Measurements from ENCODE around the gene RNF14. TPM values are rescaled to one million over a fixed set of nuclear protein-coding genes. Genes with fewer than 3 reads are reported as not detected.

The RNF14 gene
- total and polyA plus RNA-seq, 10 of the 15 experiments (the other 5 are each of a cell fraction or from before 2014, with no cell fraction given) = 13.2 to 41.8 (median 28.3) TPM

- TF ChIP-seq USF1 (IDR thresholded peaks at IDR 0.05; ENCODE audit: borderline replicate concordance, extremely low read length, insufficient read depth, low read depth, low read length) = peak; percentile 97
- TF ChIP-seq ZNF384 (IDR thresholded peaks at IDR 0.05; ENCODE audit: borderline replicate concordance, low read depth, low read length) = no peak
- no peak for TF ChIP-seq RBBP5 (conservative IDR thresholded peaks at IDR 0.05)
- no peak for TF ChIP-seq PRDM15 (CRISPR knock-in tag; IDR thresholded peaks at IDR 0.05)
- TF ChIP-seq RFX5 (IDR thresholded peaks at IDR 0.05; ENCODE audit: low read depth, low read length) = no peak
- no peak for TF ChIP-seq PKNOX1 (IDR thresholded peaks at IDR 0.05)
- no peak for TF ChIP-seq BCLAF1 (IDR thresholded peaks at IDR 0.05)
- TF ChIP-seq PAX5 (IDR thresholded peaks at IDR 0.05; ENCODE audit: borderline replicate concordance, low read depth, low read length) = no peak
- TF ChIP-seq HDAC6 (IDR thresholded peaks at IDR 0.05; ENCODE audit: unreplicated experiment) = peak; percentile 55
- no peak for TF ChIP-seq HCFC1 (IDR thresholded peaks at IDR 0.05; ENCODE audit: low read length)
- TF ChIP-seq YY1 (IDR thresholded peaks at IDR 0.05; ENCODE audit: low read depth, low read length) = 0 out of 2 replicates have a peak, but pooled peaks have one; percentile 33
- no peak for TF ChIP-seq CUX1 (IDR thresholded peaks at IDR 0.05; ENCODE audit: insufficient replicate concordance, low read depth, low read length)
- TF ChIP-seq KAT2A (conservative IDR thresholded peaks at IDR 0.05; ENCODE audit: control insufficient read depth, low read depth, low read length) = no peak
- 0 out of 2 replicates have a peak, but pooled peaks have one; percentile 42 for TF ChIP-seq NR2C1 (IDR thresholded peaks at IDR 0.05)
- TF ChIP-seq CBFB (IDR thresholded peaks at IDR 0.05; ENCODE audit: low read depth) = no peak
- TF ChIP-seq FOS (IDR thresholded peaks at IDR 0.05; ENCODE audit: borderline replicate concordance, extremely low read depth, insufficient read length) = peak; percentile 14
These were observed 44.0 kb downstream of the RNF14 start, which contains the start of gene GNPDA1 (continued) for GRCh38 chr5:142012792-142013388.
